GM18873 (cell line): Measurements from ENCODE around the gene PF4V1.

ENCODE experiments used
- ATAC-seq: cut with Tn5 transposase; IDR thresholded peaks from one replicate; pipeline ENCODE4 v1.9.1; 2021; ENCODE audit warnings: mild to moderate bottlenecking, moderate library complexity, moderate number of reproducible peaks; ENCODE audit not compliant: unreplicated experiment, low FRiP score

Gene PF4V1

DNA sequence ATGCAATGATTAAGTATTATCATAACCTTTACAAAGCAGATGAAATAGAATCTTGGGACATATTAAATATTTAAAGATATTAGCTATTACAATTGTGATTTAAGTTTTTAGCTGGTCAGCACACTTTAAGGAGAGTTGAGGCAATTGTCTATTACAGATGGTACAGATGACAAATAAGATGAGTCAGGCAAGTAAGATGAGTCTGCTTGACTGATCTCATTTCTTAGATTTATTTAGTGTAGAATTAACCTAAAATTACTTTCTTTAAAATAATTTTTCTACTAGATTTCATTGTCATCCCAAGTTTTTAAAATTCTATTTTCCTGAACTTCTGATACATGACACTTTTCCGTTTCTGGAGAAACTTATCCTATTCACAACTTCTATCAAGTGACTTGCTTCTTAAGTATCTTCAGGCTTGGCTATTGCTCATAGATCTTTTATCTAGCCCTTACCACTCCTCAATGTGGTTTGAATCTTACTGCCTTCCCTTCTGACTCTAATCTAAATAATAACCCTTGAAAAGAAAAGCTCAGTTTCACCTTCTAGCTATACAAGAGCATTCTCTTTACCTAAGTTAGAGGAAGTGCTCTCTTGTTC, 49.0 kb downstream of the PF4V1 start:
- ATAC-seq = no peak

- ATAC-seq = no peak
These were observed 49.9 kb downstream of the PF4V1 start for GRCh38 chr4:73902817-73903547.
